H1 (cell line): ENCODE data around the gene LTBP1. TPM values are rescaled to one million over a fixed set of nuclear protein-coding genes. Genes with fewer than 3 reads are reported as not detected.
"Not testable (repeated sequence)": the region's sequence is repeated elsewhere in the genome, so short reads cannot be mapped to it uniquely, and the experiment has no call there.

Experiments used
- CTCF ChIA-PET: fragments of 300-600 bp; sonication (Branson Sonifier 250); formaldehyde crosslinking; loops from one replicate; lab custom pipeline; 2021; ENCODE audit not compliant: partially characterized antibody; lab: Charles Lee
- POLR2A ChIA-PET: fragments of 300-600 bp; sonication (Branson Sonifier 250); formaldehyde crosslinking; loops from one replicate; lab custom pipeline; 2021; ENCODE audit warnings: inconsistent platforms; ENCODE audit not compliant: partially characterized antibody; lab: Charles Lee
- DNase-seq, 2 experiments: peaks; one replicate each; pipeline versions ENCODE4 v3.0.0 to v3.0.0-alpha.2; 2010 to 2022; ENCODE audit warnings: low spot score in 2 of 2, low read depth in 1 of 2, mixed read lengths in 1 of 2
- FAIRE-seq: peaks from 2 replicates; lab custom pipeline; 2011; peaks lifted over from hg19 to GRCh38; lab: Jason Lieb, UNC
- H2AFZ ChIP-seq: 2 replicates; pipeline ENCODE4 v1.8.1; 2012; ENCODE audit warnings: low read length, inconsistent platforms
- H2AK5ac ChIP-seq: 2 replicates; pipeline ENCODE4 v1.6.1; 2013; ENCODE audit warnings: low read depth, low read length
- H2BK120ac ChIP-seq: replicated peaks from 2 replicates; pipeline ENCODE3; 2013; ENCODE audit warnings: low read depth, low read length, inconsistent platforms
- H2BK12ac ChIP-seq: 2 replicates; pipeline ENCODE4 v1.6.1; 2013; ENCODE audit warnings: low read depth, low read length
- H2BK15ac ChIP-seq: 2 replicates; pipeline ENCODE4 v1.6.1; 2013; ENCODE audit warnings: low read length
- H2BK20ac ChIP-seq: 2 replicates; pipeline ENCODE4 v1.6.1; 2013; ENCODE audit warnings: low read length
- H2BK5ac ChIP-seq: 2 replicates; pipeline ENCODE4 v1.6.1; 2013; ENCODE audit warnings: low read depth, low read length
- H3K14ac ChIP-seq: 2 replicates; pipeline ENCODE4 v1.6.1; 2013; ENCODE audit warnings: inconsistent platforms; ENCODE audit not compliant: insufficient read length
- H3K18ac ChIP-seq: 2 replicates; pipeline ENCODE4 v1.6.1; 2013; ENCODE audit warnings: low read length; ENCODE audit errors: extremely low read depth
- H3K23ac ChIP-seq: 2 replicates; pipeline ENCODE4 v1.6.1; 2013; ENCODE audit warnings: inconsistent platforms; ENCODE audit not compliant: insufficient read length
- H3K23me2 ChIP-seq: 2 replicates; pipeline ENCODE4 v1.6.1; 2013; ENCODE audit warnings: low read depth, low read length
- H3K27ac ChIP-seq: 2 replicates; pipeline ENCODE4 v1.6.1; 2011; ENCODE audit warnings: low read depth, low read length, inconsistent platforms
- H3K27me3 ChIP-seq, 4 experiments: replicated peaks in 1 of 4; 1 replicate in 1 of 4; 2 replicates in 3 of 4; pipeline versions ENCODE4 v1.6.1 to v1.8.1; 2011 to 2013; ENCODE audit warnings: low read length in 3 of 4, mild to moderate bottlenecking in 3 of 4, inconsistent platforms in 2 of 4, mixed read lengths in 2 of 4, moderate library complexity in 1 of 4; ENCODE audit not compliant: control insufficient read depth in 3 of 4, insufficient read depth in 3 of 4; ENCODE audit errors: extremely low read depth in 1 of 4
- H3K36me3 ChIP-seq, 4 experiments: 2 replicates each; pipeline versions ENCODE4 v1.6.1 to v1.8.1; 2011 to 2013; ENCODE audit warnings: mild to moderate bottlenecking in 4 of 4, low read length in 3 of 4, moderate library complexity in 2 of 4, control low read depth in 1 of 4, inconsistent platforms in 1 of 4; ENCODE audit not compliant: insufficient read depth in 4 of 4, control insufficient read depth in 2 of 4
- H3K4ac ChIP-seq: replicated peaks from 2 replicates; pipeline ENCODE3; 2013; ENCODE audit warnings: low read length, low read depth, mixed read lengths, inconsistent platforms; ENCODE audit not compliant: insufficient read length
- H3K4me1 ChIP-seq, 4 experiments: replicated peaks in 1 of 4; 1 replicate in 1 of 4; 2 replicates in 3 of 4; pipeline versions ENCODE4 v1.6.1 to v1.8.1; 2011 to 2013; ENCODE audit warnings: low read length in 3 of 4, inconsistent platforms in 2 of 4, mixed read lengths in 1 of 4; ENCODE audit not compliant: insufficient read depth in 4 of 4, control insufficient read depth in 3 of 4
- H3K4me2 ChIP-seq, 2 experiments: 2 replicates each; pipeline versions ENCODE4 v1.6.1 to v1.8.1; 2011 to 2013; ENCODE audit warnings: low read depth in 2 of 2, low read length in 2 of 2, control low read depth in 1 of 2, inconsistent platforms in 1 of 2, mild to moderate bottlenecking in 1 of 2; ENCODE audit not compliant: insufficient read depth in 1 of 2
- H3K4me3 ChIP-seq, 4 experiments: fragments of 200-600, 300-600 bp in 1 of 4; sonication (generic), shearing (Covaris generic), sonication (Bioruptor Twin) in 1 of 4; 2 replicates each; pipeline versions ENCODE4 v1.5.1 to v1.8.1; 2011 to 2016; ENCODE audit warnings: low read length in 4 of 4, low read depth in 3 of 4, control low read depth in 2 of 4, inconsistent platforms in 2 of 4, mild to moderate bottlenecking in 2 of 4, mixed read lengths in 1 of 4, moderate library complexity in 1 of 4; ENCODE audit not compliant: insufficient read depth in 2 of 4; ENCODE audit errors: extremely low read depth in 1 of 4
- H3K56ac ChIP-seq: replicated peaks from 2 replicates; pipeline ENCODE3; 2013; ENCODE audit warnings: low read depth, mild to moderate bottlenecking, mixed read lengths, low read length, inconsistent platforms; ENCODE audit not compliant: insufficient read length
- H3K79me1 ChIP-seq: 2 replicates; pipeline ENCODE4 v1.6.1; 2013; ENCODE audit warnings: low read depth, low read length, control low read depth
- H3K79me2 ChIP-seq, 2 experiments: 2 replicates each; pipeline versions ENCODE4 v1.6.1 to v1.8.1; 2012 to 2013; ENCODE audit warnings: low read length in 2 of 2, mild to moderate bottlenecking in 2 of 2, inconsistent platforms in 1 of 2; ENCODE audit not compliant: insufficient read depth in 2 of 2, control insufficient read depth in 1 of 2
- H3K9ac ChIP-seq, 4 experiments: replicated peaks in 1 of 4; 1 replicate in 1 of 4; 2 replicates in 3 of 4; pipeline versions ENCODE4 v1.6.1 to v1.8.1; 2011 to 2013; ENCODE audit warnings: low read depth in 3 of 4, low read length in 3 of 4, control low read depth in 2 of 4, mild to moderate bottlenecking in 2 of 4, moderate library complexity in 2 of 4, inconsistent platforms in 1 of 4; ENCODE audit errors: extremely low read depth in 1 of 4
- H3K9me3 ChIP-seq, 2 experiments: 2 replicates each; pipeline versions ENCODE4 v1.6.1 to v1.8.1; 2012 to 2013; ENCODE audit warnings: mild to moderate bottlenecking in 2 of 2, moderate library complexity in 2 of 2, control low read depth in 1 of 2, inconsistent platforms in 1 of 2, low read depth in 1 of 2, low read length in 1 of 2, mixed read lengths in 1 of 2; ENCODE audit not compliant: insufficient read depth in 2 of 2
- H4K20me1 ChIP-seq, 2 experiments: replicated peaks in 1 of 2; 2 replicates each; pipeline versions ENCODE3 to v1.8.1; 2011 to 2013; ENCODE audit warnings: inconsistent platforms in 2 of 2, low read length in 2 of 2, mild to moderate bottlenecking in 1 of 2; ENCODE audit not compliant: insufficient read depth in 2 of 2, control insufficient read depth in 1 of 2
- H4K5ac ChIP-seq: 2 replicates; pipeline ENCODE4 v1.6.1; 2013; ENCODE audit warnings: low read length, low read depth, mixed read lengths, inconsistent platforms; ENCODE audit not compliant: insufficient read length
- H4K8ac ChIP-seq: 2 replicates; pipeline ENCODE4 v1.8.0; 2013; ENCODE audit warnings: mild to moderate bottlenecking, moderate library complexity, low read length, inconsistent platforms; ENCODE audit not compliant: insufficient read depth; ENCODE audit errors: extremely low read depth
- H4K91ac ChIP-seq: replicated peaks from 2 replicates; pipeline ENCODE3; 2013; ENCODE audit warnings: low read length, mixed read lengths, inconsistent platforms; ENCODE audit not compliant: insufficient read length
- WGBS, 2 experiments: shearing (Covaris generic) in 1 of 2; methylation state at CpG; one replicate each; pipeline versions ENCODE4 v1.1.6 to v1.1.7; 2013 to 2015; ENCODE audit warnings: low lambda C conversion rate in 2 of 2, mixed read lengths in 2 of 2, inconsistent platforms in 1 of 2, low coverage in 1 of 2, missing lambda C conversion rate in 1 of 2; ENCODE audit not compliant: insufficient replicate concordance in 2 of 2, insufficient coverage in 1 of 2, insufficient read length in 1 of 2; ENCODE audit errors: extremely low coverage in 1 of 2, missing lambda C conversion rate in 1 of 2; 5-methylcytosine and 5-hydroxymethylcytosine counted together
- polyA plus RNA-seq, 7 experiments: library from polyadenylated mRNA; depleted of rRNA in 3 of 7; stranded (reverse) in 5 of 7; unstranded in 2 of 7; fragments of >200 nt in 5 of 7; fragments of 200-250 nt in 2 of 7; gene quantifications; 1 replicate in 5 of 7; 2 replicates in 1 of 7; 4 replicates in 1 of 7; pipeline versions ENCODE4 v1.2.1 to v1.2.3, GENCODE V29; 2011 to 2013; ENCODE audit warnings: missing spikeins in 2 of 7, mixed read lengths in 2 of 7
- total RNA-seq: library from RNA; stranded (reverse); fragmentation: NEBNext Ultra II Directional; extraction: Animal tissue kit (Norgen Biotek cat#: 25700); gene quantifications from 2 replicates; pipeline ENCODE4 v1.2.1, GENCODE V29; 2021

The LTBP1 gene
- total and polyA plus RNA-seq, 2 of the 8 experiments (the other 6 are each of a cell fraction or from before 2014, with no cell fraction given): 15.4 to 24.7 TPM

- H3K4ac ChIP-seq, H3K56ac ChIP-seq, H3K4me2 ChIP-seq, H3K4me1 ChIP-seq, H3K23me2 ChIP-seq, H2BK5ac ChIP-seq, H2AFZ ChIP-seq, H3K79me2 ChIP-seq, H4K91ac ChIP-seq, H3K23ac ChIP-seq, H3K36me3 ChIP-seq, CTCF ChIA-PET, POLR2A ChIA-PET, H3K14ac ChIP-seq, H2BK120ac ChIP-seq, H2AK5ac ChIP-seq, H2BK15ac ChIP-seq, H3K18ac ChIP-seq, H4K8ac ChIP-seq, H4K20me1 ChIP-seq, H3K9me3 ChIP-seq, H3K27me3 ChIP-seq, H3K4me3 ChIP-seq, H3K27ac ChIP-seq, H2BK20ac ChIP-seq, FAIRE-seq, H3K79me1 ChIP-seq, H2BK12ac ChIP-seq, DNase-seq, H3K9ac ChIP-seq, H4K5ac ChIP-seq: not testable (repeated sequence)
- 79% methylated on average over 6 of the region's 6 CpGs; no CpG with 5 or more reads in 1 of the 2 experiments for WGBS, 2 experiments
Observed at GRCh38 chr2:32919901-32920300, 26.9 kb upstream of the LTBP1 start.

GRCh38 chr2:32921486-32921885, 25.3 kb upstream of the LTBP1 start:
- H3K4ac ChIP-seq, H4K91ac ChIP-seq, H3K27me3 ChIP-seq, H3K27ac ChIP-seq, H4K5ac ChIP-seq, H2BK120ac ChIP-seq, H4K8ac ChIP-seq, H2BK12ac ChIP-seq, H3K18ac ChIP-seq, H3K36me3 ChIP-seq, H3K56ac ChIP-seq, H3K4me1 ChIP-seq, H3K4me3 ChIP-seq, H3K9me3 ChIP-seq, H3K23me2 ChIP-seq, H3K23ac ChIP-seq, CTCF ChIA-PET, POLR2A ChIA-PET, H2BK20ac ChIP-seq, H3K79me1 ChIP-seq, H3K14ac ChIP-seq, H2BK15ac ChIP-seq, H3K4me2 ChIP-seq, H3K9ac ChIP-seq, H2AK5ac ChIP-seq, H2BK5ac ChIP-seq, H3K79me2 ChIP-seq, H2AFZ ChIP-seq, H4K20me1 ChIP-seq, FAIRE-seq: not testable (repeated sequence)
- DNase-seq: peak in 1 of 2 experiments; percentile 2
- WGBS, 2 experiments: 100% methylated on average over 5 of the region's 5 CpGs; no CpG with 5 or more reads in 1 of the 2 experiments
